ENCODE data around the gene METTL2B. TPM values are rescaled to one million over a fixed set of nuclear protein-coding genes. Genes with fewer than 3 reads are reported as not detected.

Gene METTL2B
- total RNA-seq, 1 experiment from 2014 or later = 30.0 TPM

DNA sequence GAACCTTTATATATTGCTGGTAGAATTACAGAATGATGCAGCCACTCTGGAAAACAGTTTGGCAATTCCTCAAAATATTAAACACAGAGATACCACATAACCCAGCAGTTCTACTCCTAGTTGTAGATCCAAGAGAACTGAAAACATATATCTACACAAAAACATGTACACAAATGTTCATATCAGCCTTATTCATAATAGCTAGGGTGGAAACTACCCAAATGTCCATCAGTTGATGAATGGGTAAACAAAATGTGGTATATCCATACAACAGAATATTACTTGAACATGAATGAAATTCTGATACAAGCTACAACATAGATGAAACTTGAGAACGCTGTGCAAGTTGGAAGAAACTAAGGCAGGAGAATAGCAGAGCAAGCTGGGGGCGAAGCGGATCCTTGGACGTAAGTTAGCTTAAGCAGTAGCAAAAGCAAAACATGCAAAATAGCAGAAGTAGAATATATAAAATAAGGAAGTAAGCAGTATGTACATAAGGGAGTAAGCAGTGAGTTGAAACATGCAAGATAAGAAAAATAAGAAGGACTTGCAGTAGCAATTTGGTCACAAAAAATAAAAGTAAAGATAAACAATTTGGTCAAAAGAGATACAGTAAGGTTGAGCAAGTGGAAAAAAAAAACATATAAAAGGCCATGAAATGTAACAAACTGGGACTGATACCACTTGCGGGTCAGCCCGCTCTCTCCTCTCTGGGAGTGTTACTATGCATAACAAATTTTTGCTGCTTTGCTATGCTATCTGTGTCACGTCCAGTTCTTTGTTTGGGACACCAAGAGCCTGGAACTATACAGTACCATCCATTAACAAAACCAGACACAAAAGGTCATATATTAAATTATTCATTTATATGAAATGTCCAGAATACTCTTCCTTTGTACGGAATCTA lies 38.9 kb upstream of the METTL2B start:
- no peaks in the 10 kb centered on the region for H3K4me1 Mint-ChIP-seq (ENCODE audit: low read depth, unreplicated experiment)
- H3K4me3 Mint-ChIP-seq (ENCODE audit: low read depth, unreplicated experiment) = no peak overlapping the region
- TF ChIP-seq CTCF (IDR thresholded peaks at IDR 0.05; ENCODE audit: unreplicated experiment) = no peak
- H3K27ac Mint-ChIP-seq (ENCODE audit: unreplicated experiment) = no peak overlapping the region
- no peaks in the 10 kb centered on the region for H3K27me3 Mint-ChIP-seq (ENCODE audit: unreplicated experiment)
- CTCF ChIA-PET = no interaction called here
- DNase-seq = no peak
- BruUV-seq (replicated peaks) = no TSS peak
- no peaks in the 10 kb centered on the region for H3K9me3 Mint-ChIP-seq (ENCODE audit: low read depth, unreplicated experiment)
- no peaks in the 10 kb centered on the region for H3K36me3 Mint-ChIP-seq (ENCODE audit: insufficient read depth, unreplicated experiment)
- intact Hi-C loops (cut with micrococcal nuclease; ENCODE audit: unreplicated experiment) = no loop called here

- CTCF ChIA-PET = interaction anchor here (1.5 kb wide), 1 partner anchor 11 kb away, joined by 6 read pairs; no protein-coding TSS in a partner anchor
- no TSS peak for BruUV-seq (replicated peaks)
- DNase-seq = no peak
- TF ChIP-seq CTCF (IDR thresholded peaks at IDR 0.05; ENCODE audit: unreplicated experiment) = no peak
- no peak overlapping the region for H3K27ac Mint-ChIP-seq (ENCODE audit: unreplicated experiment)
- intact Hi-C loops (cut with micrococcal nuclease; ENCODE audit: unreplicated experiment) = no loop called here
- peaks cover 18% of the 10 kb centered on the region for H3K4me1 Mint-ChIP-seq (ENCODE audit: low read depth, unreplicated experiment)
- H3K4me3 Mint-ChIP-seq (ENCODE audit: low read depth, unreplicated experiment) = no peak overlapping the region
- no peaks in the 10 kb centered on the region for H3K36me3 Mint-ChIP-seq (ENCODE audit: insufficient read depth, unreplicated experiment)
- no peaks in the 10 kb centered on the region for H3K9me3 Mint-ChIP-seq (ENCODE audit: low read depth, unreplicated experiment)
- H3K27me3 Mint-ChIP-seq (ENCODE audit: unreplicated experiment) = no peaks in the 10 kb centered on the region
These were observed 34.2 kb upstream of the METTL2B start for GRCh38 chr7:128442356-128442755.

GRCh38 chr7:128443831-128444600 lies 32.5 kb upstream of the METTL2B start:
- H3K27me3 Mint-ChIP-seq (ENCODE audit: unreplicated experiment) = no peaks in the 10 kb centered on the region
- CTCF ChIA-PET = interaction anchor here (0.6 to 1.3 kb wide), 3 partner anchors 13 to 48 kb away, joined by 3 read pairs; no protein-coding TSS in a partner anchor
- no peaks in the 10 kb centered on the region for H3K36me3 Mint-ChIP-seq (ENCODE audit: insufficient read depth, unreplicated experiment)
- H3K27ac Mint-ChIP-seq (ENCODE audit: unreplicated experiment) = no peak overlapping the region
- H3K4me3 Mint-ChIP-seq (ENCODE audit: low read depth, unreplicated experiment) = no peak overlapping the region
- no TSS peak for BruUV-seq (replicated peaks)
- intact Hi-C loops (cut with micrococcal nuclease; ENCODE audit: unreplicated experiment) = no loop called here
- peaks cover 18% of the 10 kb centered on the region for H3K4me1 Mint-ChIP-seq (ENCODE audit: low read depth, unreplicated experiment)
- H3K9me3 Mint-ChIP-seq (ENCODE audit: low read depth, unreplicated experiment) = no peaks in the 10 kb centered on the region
- no peak for DNase-seq
- TF ChIP-seq CTCF (IDR thresholded peaks at IDR 0.05; ENCODE audit: unreplicated experiment) = no peak

DNA sequence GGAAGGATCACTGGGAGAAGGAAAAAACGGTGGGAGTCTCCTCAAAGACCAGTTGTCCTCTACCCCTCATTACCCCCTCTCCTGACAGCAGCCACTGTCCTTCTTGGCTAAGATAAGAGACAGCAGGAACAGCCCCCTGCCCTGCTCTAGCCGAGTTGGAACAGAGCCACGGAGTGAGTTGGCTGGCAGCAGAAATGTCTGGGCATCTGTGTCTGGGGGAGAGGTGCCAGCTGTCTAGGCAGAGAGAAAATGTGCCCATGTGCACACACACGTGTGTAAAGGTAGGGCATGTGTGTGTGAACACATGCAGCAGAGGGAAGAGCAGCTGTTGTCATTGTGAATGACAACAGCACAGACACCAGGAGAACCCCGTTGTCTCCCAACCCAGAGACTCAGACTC lies 30.2 kb upstream of the METTL2B start:
- DNase-seq = no peak
- CTCF ChIA-PET = no interaction called here
- no TSS peak for BruUV-seq (replicated peaks)
- TF ChIP-seq CTCF (IDR thresholded peaks at IDR 0.05; ENCODE audit: unreplicated experiment) = no peak
- Mint-ChIP-seq H3K4me1 (ENCODE audit: low read depth, unreplicated experiment) (peaks cover 18% of the 10 kb centered on the region), H3K36me3 (ENCODE audit: insufficient read depth, unreplicated experiment) (no peaks in the 10 kb centered on the region), H3K9me3 (ENCODE audit: low read depth, unreplicated experiment) (no peaks in the 10 kb centered on the region), H3K27me3 (ENCODE audit: unreplicated experiment) (no peaks in the 10 kb centered on the region), H3K4me3 (ENCODE audit: low read depth, unreplicated experiment) (no peak overlapping the region), H3K27ac (ENCODE audit: unreplicated experiment) (no peak overlapping the region)
- intact Hi-C loops (cut with micrococcal nuclease; ENCODE audit: unreplicated experiment) = no loop called here
